Mesendoderm (in vitro differentiated cells): ENCODE data around the gene LGALS7.

Experiments used
- DNase-seq: peaks from one replicate; pipeline ENCODE4 v3.0.0; 2013
- H2AK5ac ChIP-seq: 2 replicates; pipeline ENCODE4 v1.6.1; 2013; ENCODE audit warnings: low read length, inconsistent platforms
- H2BK120ac ChIP-seq: 2 replicates; pipeline ENCODE4 v1.6.1; 2013; ENCODE audit warnings: low read depth, mild to moderate bottlenecking, low read length, moderate library complexity, mixed read lengths
- H2BK15ac ChIP-seq: replicated peaks from 2 replicates; pipeline ENCODE4 v1.6.1; 2013; ENCODE audit warnings: low read depth, mild to moderate bottlenecking, moderate library complexity
- H2BK5ac ChIP-seq: 2 replicates; pipeline ENCODE4 v1.6.1; 2013; ENCODE audit warnings: low read length, inconsistent platforms
- H3K18ac ChIP-seq: 2 replicates; pipeline ENCODE4 v1.6.1; 2013; ENCODE audit warnings: mild to moderate bottlenecking, low read length, mixed read lengths
- H3K23ac ChIP-seq: one replicate; pipeline ENCODE4 v1.6.1; 2013; ENCODE audit warnings: low read length
- H3K27ac ChIP-seq: 2 replicates; pipeline ENCODE4 v1.5.1; 2013; ENCODE audit warnings: low read depth, mild to moderate bottlenecking, inconsistent platforms, low read length, moderate library complexity
- H3K27me3 ChIP-seq: 2 replicates; pipeline ENCODE4 v1.6.1; 2013; ENCODE audit warnings: low read length, control low read depth, mild to moderate bottlenecking, inconsistent platforms; ENCODE audit not compliant: insufficient read depth, poor library complexity
- H3K36me3 ChIP-seq: 2 replicates; pipeline ENCODE4 v1.6.1; 2013; ENCODE audit warnings: low read length, inconsistent platforms; ENCODE audit not compliant: control insufficient read depth, insufficient read depth
- H3K4ac ChIP-seq: one replicate; pipeline ENCODE4 v1.6.1; 2013; ENCODE audit warnings: low read depth, mild to moderate bottlenecking, low read length, moderate library complexity
- H3K4me1 ChIP-seq: 2 replicates; pipeline ENCODE4 v1.6.1; 2013; ENCODE audit warnings: low read depth, low read length, inconsistent platforms; ENCODE audit not compliant: control insufficient read depth
- H3K4me2 ChIP-seq: 2 replicates; pipeline ENCODE4 v1.6.1; 2013; ENCODE audit warnings: low read length
- H3K4me3 ChIP-seq: 2 replicates; pipeline ENCODE4 v1.5.1; 2013; ENCODE audit warnings: mild to moderate bottlenecking, low read length
- H3K56ac ChIP-seq: one replicate; pipeline ENCODE4 v1.6.1; 2013; ENCODE audit warnings: low read length
- H3K79me1 ChIP-seq: 2 replicates; pipeline ENCODE4 v1.6.1; 2013; ENCODE audit warnings: low read length, inconsistent platforms
- H3K79me2 ChIP-seq: 2 replicates; pipeline ENCODE4 v1.6.1; 2013; ENCODE audit warnings: mild to moderate bottlenecking, low read length; ENCODE audit not compliant: control insufficient read depth, insufficient read depth
- H3K9ac ChIP-seq: 2 replicates; pipeline ENCODE4 v1.6.1; 2013; ENCODE audit warnings: low read length, inconsistent platforms
- H4K5ac ChIP-seq: one replicate; pipeline ENCODE4 v1.6.1; 2013; ENCODE audit warnings: low read length
- H4K8ac ChIP-seq: one replicate; pipeline ENCODE4 v1.6.1; 2013; ENCODE audit warnings: low read depth, mild to moderate bottlenecking, control low read depth, low read length, moderate library complexity
- whole genome bisulfite sequencing: extraction: QIAGEN DNeasy Blood & Tissue Kit; methylation state at CpG from one replicate; pipeline ENCODE4 v1.1.7; 2013; ENCODE audit warnings: low lambda C conversion rate, missing lambda C conversion rate; ENCODE audit not compliant: insufficient coverage; ENCODE audit errors: extremely low coverage; 5-methylcytosine and 5-hydroxymethylcytosine counted together

The LGALS7 gene

GRCh38 chr19:38743394-38744297 is 29.7 kb downstream of the LGALS7 start:
- Histone ChIP-seq H3K36me3 (no peaks in the 10 kb centered on the region), H4K8ac (no peak overlapping the region), H3K23ac (no peak overlapping the region), H2BK120ac (no peak overlapping the region), H3K4me3 (no peak overlapping the region), H3K4ac (no peak overlapping the region), H2AK5ac (no peak overlapping the region), H3K79me2 (no peaks in the 10 kb centered on the region), H3K27me3 (no peaks in the 10 kb centered on the region), H2BK5ac (no peak overlapping the region), H4K5ac (no peak overlapping the region), H3K18ac (no peak overlapping the region), H3K4me2 (no peak overlapping the region), H2BK15ac (no peak overlapping the region), H3K27ac (no peak overlapping the region), H3K56ac (no peak overlapping the region), H3K79me1 (no peaks in the 10 kb centered on the region), H3K4me1 (no peaks in the 10 kb centered on the region), H3K9ac (no peak overlapping the region)
- DNase-seq = no peak
- no CpG with 5 or more reads among the region's 20 CpGs for WGBS

GRCh38 chr19:38742906-38743305 is 30.4 kb downstream of the LGALS7 start:
- Histone ChIP-seq H2BK15ac (no peak overlapping the region), H2BK5ac (no peak overlapping the region), H3K9ac (no peak overlapping the region), H3K4me1 (no peaks in the 10 kb centered on the region), H4K5ac (no peak overlapping the region), H4K8ac (no peak overlapping the region), H3K36me3 (no peaks in the 10 kb centered on the region), H3K4me3 (no peak overlapping the region), H3K27me3 (no peaks in the 10 kb centered on the region), H3K79me2 (no peaks in the 10 kb centered on the region), H3K56ac (no peak overlapping the region), H3K4me2 (no peak overlapping the region), H3K27ac (no peak overlapping the region), H3K79me1 (no peaks in the 10 kb centered on the region), H3K23ac (no peak overlapping the region), H2AK5ac (no peak overlapping the region), H3K18ac (no peak overlapping the region), H3K4ac (no peak overlapping the region), H2BK120ac (no peak overlapping the region)
- no peak for DNase-seq
- no CpG with 5 or more reads among the region's 6 CpGs for WGBS

- WGBS = no CpG with 5 or more reads among the region's 9 CpGs
- H2BK5ac ChIP-seq = no peak overlapping the region
- no peak overlapping the region for H3K23ac ChIP-seq
- H3K27ac ChIP-seq = no peak overlapping the region
- no peak overlapping the region for H3K18ac ChIP-seq
- H3K79me2 ChIP-seq = no peaks in the 10 kb centered on the region
- no peaks in the 10 kb centered on the region for H3K4me1 ChIP-seq
- no peak overlapping the region for H2BK15ac ChIP-seq
- no peak overlapping the region for H3K9ac ChIP-seq
- no peak overlapping the region for H3K4me3 ChIP-seq
- no peak overlapping the region for H4K8ac ChIP-seq
- DNase-seq = no peak
- H4K5ac ChIP-seq = no peak overlapping the region
- H2BK120ac ChIP-seq = no peak overlapping the region
- H3K36me3 ChIP-seq = no peaks in the 10 kb centered on the region
- H2AK5ac ChIP-seq = no peak overlapping the region
- H3K56ac ChIP-seq = no peak overlapping the region
- no peaks in the 10 kb centered on the region for H3K79me1 ChIP-seq
- no peaks in the 10 kb centered on the region for H3K27me3 ChIP-seq
- H3K4ac ChIP-seq = no peak overlapping the region
- no peak overlapping the region for H3K4me2 ChIP-seq
Measured at GRCh38 chr19:38742296-38742695, 31.0 kb downstream of the LGALS7 start.

- H3K23ac ChIP-seq = no peak overlapping the region
- DNase-seq = no peak
- H3K4me3 ChIP-seq = no peak overlapping the region
- no peaks in the 10 kb centered on the region for H3K27me3 ChIP-seq
- H3K18ac ChIP-seq = no peak overlapping the region
- H2BK15ac ChIP-seq = no peak overlapping the region
- no peaks in the 10 kb centered on the region for H3K79me1 ChIP-seq
- no peak overlapping the region for H2BK120ac ChIP-seq
- WGBS = no CpG with 5 or more reads among the region's 15 CpGs
- no peak overlapping the region for H3K4me2 ChIP-seq
- H3K36me3 ChIP-seq = no peaks in the 10 kb centered on the region
- H4K8ac ChIP-seq = no peak overlapping the region
- no peak overlapping the region for H3K4ac ChIP-seq
- H3K27ac ChIP-seq = no peak overlapping the region
- no peaks in the 10 kb centered on the region for H3K4me1 ChIP-seq
- H3K56ac ChIP-seq = no peak overlapping the region
- H3K79me2 ChIP-seq = no peaks in the 10 kb centered on the region
- H2BK5ac ChIP-seq = no peak overlapping the region
- no peak overlapping the region for H3K9ac ChIP-seq
- H4K5ac ChIP-seq = no peak overlapping the region
- H2AK5ac ChIP-seq = no peak overlapping the region
Measured at GRCh38 chr19:38741670-38742069, 31.6 kb downstream of the LGALS7 start.

GRCh38 chr19:38740932-38741331 is 32.4 kb downstream of the LGALS7 start:
- Histone ChIP-seq H3K56ac (no peak overlapping the region), H4K5ac (no peak overlapping the region)
- no CpG with 5 or more reads among the region's 2 CpGs for WGBS

GRCh38 chr19:38740257-38740592 is 33.1 kb downstream of the LGALS7 start:
- Histone ChIP-seq H3K27me3 (no peaks in the 10 kb centered on the region), H3K4me1 (no peaks in the 10 kb centered on the region), H3K18ac (no peak overlapping the region), H3K4me2 (no peak overlapping the region), H3K23ac (no peak overlapping the region), H3K27ac (no peak overlapping the region), H2BK120ac (no peak overlapping the region), H3K36me3 (no peaks in the 10 kb centered on the region), H3K79me1 (no peaks in the 10 kb centered on the region), H3K56ac (no peak overlapping the region), H3K79me2 (no peaks in the 10 kb centered on the region), H2BK15ac (no peak overlapping the region), H4K5ac (no peak overlapping the region), H2AK5ac (no peak overlapping the region), H2BK5ac (no peak overlapping the region), H3K9ac (no peak overlapping the region), H4K8ac (no peak overlapping the region), H3K4me3 (no peak overlapping the region), H3K4ac (no peak overlapping the region)
- DNase-seq = no peak
- WGBS = no CpG with 5 or more reads among the region's 9 CpGs

More at GRCh38 chr19:38740932-38741331, 32.4 kb downstream of the LGALS7 start:
- Histone ChIP-seq H2AK5ac (no peak overlapping the region), H3K23ac (no peak overlapping the region), H3K4me3 (no peak overlapping the region), H3K4me2 (no peak overlapping the region), H3K27me3 (no peaks in the 10 kb centered on the region), H3K79me1 (no peaks in the 10 kb centered on the region), H4K8ac (no peak overlapping the region), H2BK120ac (no peak overlapping the region), H2BK15ac (no peak overlapping the region), H3K27ac (no peak overlapping the region), H3K18ac (no peak overlapping the region), H3K36me3 (no peaks in the 10 kb centered on the region), H3K4ac (no peak overlapping the region), H3K4me1 (no peaks in the 10 kb centered on the region), H3K9ac (no peak overlapping the region), H3K79me2 (no peaks in the 10 kb centered on the region), H2BK5ac (no peak overlapping the region)
- DNase-seq = no peak
